ENCODE measurements around the gene DLK1.

- TF ChIP-seq, protein P1, sequence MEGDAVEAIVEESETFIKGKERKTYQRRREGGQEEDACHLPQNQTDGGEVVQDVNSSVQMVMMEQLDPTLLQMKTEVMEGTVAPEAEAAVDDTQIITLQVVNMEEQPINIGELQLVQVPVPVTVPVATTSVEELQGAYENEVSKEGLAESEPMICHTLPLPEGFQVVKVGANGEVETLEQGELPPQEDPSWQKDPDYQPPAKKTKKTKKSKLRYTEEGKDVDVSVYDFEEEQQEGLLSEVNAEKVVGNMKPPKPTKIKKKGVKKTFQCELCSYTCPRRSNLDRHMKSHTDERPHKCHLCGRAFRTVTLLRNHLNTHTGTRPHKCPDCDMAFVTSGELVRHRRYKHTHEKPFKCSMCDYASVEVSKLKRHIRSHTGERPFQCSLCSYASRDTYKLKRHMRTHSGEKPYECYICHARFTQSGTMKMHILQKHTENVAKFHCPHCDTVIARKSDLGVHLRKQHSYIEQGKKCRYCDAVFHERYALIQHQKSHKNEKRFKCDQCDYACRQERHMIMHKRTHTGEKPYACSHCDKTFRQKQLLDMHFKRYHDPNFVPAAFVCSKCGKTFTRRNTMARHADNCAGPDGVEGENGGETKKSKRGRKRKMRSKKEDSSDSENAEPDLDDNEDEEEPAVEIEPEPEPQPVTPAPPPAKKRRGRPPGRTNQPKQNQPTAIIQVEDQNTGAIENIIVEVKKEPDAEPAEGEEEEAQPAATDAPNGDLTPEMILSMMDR (conservative IDR thresholded peaks at IDR 0.05; ENCODE audit: low read length), result no peak
- TF ChIP-seq EZH2phosphoT487 (IDR thresholded peaks at IDR 0.05; ENCODE audit: borderline replicate concordance, low read depth, low read length), result no peak
These were observed 24.1 kb upstream of the DLK1 start for GRCh38 chr14:100702590-100702989.

Measured in OCI-LY7 (cell line).